Tibial nerve (tissue), 3 donors: ENCODE measurements around the gene MAGEF1.

Experiments used
- EP300 ChIP-seq, 2 donors: sonication (generic); formaldehyde crosslinking; IDR thresholded peaks; one replicate each; pipeline ENCODE4 v1.6.1; 2017; ENCODE audit warnings: antibody characterized with exemption in 2 of 2, mild to moderate bottlenecking in 1 of 2
- POLR2A ChIP-seq, 2 donors: fragments of 450-650 bp; IDR thresholded peaks; one replicate each; pipeline ENCODE4 v1.6.1; 2017; ENCODE audit warnings: antibody characterized with exemption in 2 of 2, mild to moderate bottlenecking in 2 of 2, moderate library complexity in 2 of 2

GRCh38 chr3:184674626-184675025 is 37.2 kb downstream of the MAGEF1 start:
- TF ChIP-seq POLR2A (IDR thresholded peaks at IDR 0.05) (no peak), EP300 (IDR thresholded peaks at IDR 0.05) (no peak)
